ENCODE data around the gene ARRDC2. TPM values are rescaled to one million over a fixed set of nuclear protein-coding genes. Genes with fewer than 3 reads are reported as not detected.

ARRDC2 gene
- total and polyA plus RNA-seq, 9 of the 15 experiments (the other 6 are each of a cell fraction or from before 2014, with no cell fraction given): 1.9 to 27.4 (median 15.2) TPM

GRCh38 chr19:18063463-18063862 lies 55.5 kb downstream of the ARRDC2 start (continued):
- TF ChIP-seq HOMEZ (CRISPR knock-in tag; IDR thresholded peaks at IDR 0.05) (no peak), KLF13 (tag; IDR thresholded peaks at IDR 0.05; ENCODE audit: borderline replicate concordance, low read depth) (no peak), ZNF134 (CRISPR knock-in tag; conservative IDR thresholded peaks at IDR 0.05) (no peak), BCLAF1 (IDR thresholded peaks at IDR 0.05; ENCODE audit: borderline replicate concordance in 1 of 2, control insufficient read depth in 1 of 2, low read depth in 2 of 2, low read length in 1 of 2) (no peak), ZNF76 (CRISPR knock-in tag; IDR thresholded peaks at IDR 0.05; ENCODE audit: borderline replicate concordance) (no peak), STAG1 (CRISPR knock-in tag; IDR thresholded peaks at IDR 0.05; ENCODE audit: borderline replicate concordance) (peak; percentile 64; the same call in 1 of the 2 replicates), DDX20 (tag; IDR thresholded peaks at IDR 0.05; ENCODE audit: low read depth) (no peak), ZNF165 (CRISPR knock-in tag; IDR thresholded peaks at IDR 0.05; ENCODE audit: borderline replicate concordance) (no peak), SRSF7 (optimal IDR thresholded peaks at IDR 0.05; ENCODE audit: low read depth, low read length) (no peak), TAF15 (IDR thresholded peaks at IDR 0.05; ENCODE audit: low read depth, low read length) (no peak), MED1 (CRISPR knock-in tag; IDR thresholded peaks at IDR 0.05; ENCODE audit: borderline replicate concordance) (no peak), ETV6 (IDR thresholded peaks at IDR 0.05; ENCODE audit: borderline replicate concordance in 1 of 2, low read depth in 2 of 2, low read length in 1 of 2) (no peak), ETV6 (CRISPR knock-in tag; IDR thresholded peaks at IDR 0.05; ENCODE audit: borderline replicate concordance) (no peak), HCFC1 (IDR thresholded peaks at IDR 0.05; ENCODE audit: low read depth, low read length) (no peak), BHLHE40 (IDR thresholded peaks at IDR 0.05; ENCODE audit: low read length) (no peak), PHF8 (IDR thresholded peaks at IDR 0.05; ENCODE audit: borderline replicate concordance, low read length) (no peak), RREB1 (CRISPR knock-in tag; IDR thresholded peaks at IDR 0.05) (no peak), CAMTA2 (CRISPR knock-in tag; conservative IDR thresholded peaks at IDR 0.05) (no peak), SMARCE1 (IDR thresholded peaks at IDR 0.05) (no peak)
